ENCODE results near the gene DNAH14.
A peak's percentile ranks its signal among the peaks of the same experiment; 100 is the strongest.
"Not testable (repeated sequence)": the region's sequence is repeated elsewhere in the genome, so short reads cannot be mapped to it uniquely, and the experiment has no call there.

Gene DNAH14

DNA sequence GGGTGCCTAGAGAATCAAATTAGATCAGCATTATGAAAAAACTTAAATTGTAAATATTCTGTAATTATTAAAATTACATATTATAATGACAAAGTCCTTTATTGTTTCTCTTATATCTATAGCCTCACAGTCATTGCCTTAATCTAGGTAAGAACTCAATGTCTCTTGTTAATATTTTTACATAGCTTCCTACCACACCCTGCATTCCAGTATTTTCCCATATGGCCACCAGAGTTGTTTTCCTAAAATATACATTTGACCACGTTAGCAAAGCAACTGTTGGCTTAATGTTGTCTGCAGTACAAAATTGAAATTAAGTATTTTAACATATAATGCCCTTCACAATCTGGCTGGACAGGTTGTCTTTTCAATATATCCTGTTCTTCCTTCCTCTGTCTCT, 230.3 kb downstream of the DNAH14 start:
- DNase-seq: no peak

DNA sequence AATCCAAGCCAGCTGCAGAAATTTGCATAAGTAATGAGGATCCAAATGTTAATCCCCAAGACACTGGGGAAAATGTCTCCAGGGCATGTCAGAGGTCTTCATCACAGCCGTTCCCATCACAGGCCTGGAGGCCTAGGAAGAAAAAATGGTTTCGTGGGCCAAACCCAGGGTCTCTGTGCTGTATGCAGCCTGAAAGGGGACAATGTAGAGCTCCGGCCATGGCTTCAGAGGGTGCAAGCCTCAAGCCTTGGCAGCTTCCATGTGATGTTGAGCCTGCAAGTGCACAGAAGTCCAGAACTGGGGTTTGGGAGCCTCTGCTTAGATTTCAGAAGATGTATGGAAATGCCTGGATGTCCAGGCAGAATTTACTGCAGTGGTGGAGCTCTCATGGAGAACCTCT, 247.9 kb downstream of the DNAH14 start:
- DNase-seq: not testable (repeated sequence)

DNA sequence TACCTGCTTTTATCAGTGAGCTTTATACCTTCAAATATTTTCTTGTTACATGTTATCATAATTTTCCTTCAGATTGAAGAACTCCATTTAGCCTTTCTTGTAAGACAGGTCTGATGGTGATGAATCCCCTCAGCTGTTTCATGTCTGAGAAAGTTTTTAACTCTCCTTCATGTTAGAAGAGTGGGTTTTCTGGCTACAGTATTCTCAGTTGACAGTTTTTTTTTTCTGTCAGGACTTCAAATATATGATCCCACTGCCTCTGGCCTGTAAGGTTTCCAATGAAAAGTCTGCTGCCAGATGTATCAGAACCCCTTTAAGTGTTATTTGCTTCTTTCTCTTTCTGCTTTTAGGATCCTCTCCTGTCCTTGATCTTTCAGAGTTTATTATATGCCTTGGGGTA, 250.2 kb downstream of the DNAH14 start:
- no peak for DNase-seq

DNA sequence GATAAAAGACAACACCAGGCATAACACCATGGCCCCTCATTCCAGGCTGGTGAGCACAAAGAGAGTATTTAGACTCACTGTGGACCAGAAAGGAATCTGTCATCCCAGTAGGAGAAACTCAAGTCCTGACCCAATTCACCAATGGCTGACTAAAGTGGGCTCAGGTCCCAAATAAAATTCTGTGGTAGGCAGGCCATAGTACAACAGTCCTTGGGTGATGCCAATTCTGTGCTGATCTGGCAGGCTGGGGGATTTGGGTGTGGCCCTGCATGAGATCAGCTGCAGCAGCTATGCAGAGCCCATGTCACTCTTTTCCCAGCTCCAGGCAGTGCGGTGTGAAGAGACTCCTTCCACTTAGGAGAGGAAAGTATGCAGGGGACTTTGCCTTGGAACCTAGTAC, 253.2 kb downstream of the DNAH14 start:
- no peak for DNase-seq

DNA sequence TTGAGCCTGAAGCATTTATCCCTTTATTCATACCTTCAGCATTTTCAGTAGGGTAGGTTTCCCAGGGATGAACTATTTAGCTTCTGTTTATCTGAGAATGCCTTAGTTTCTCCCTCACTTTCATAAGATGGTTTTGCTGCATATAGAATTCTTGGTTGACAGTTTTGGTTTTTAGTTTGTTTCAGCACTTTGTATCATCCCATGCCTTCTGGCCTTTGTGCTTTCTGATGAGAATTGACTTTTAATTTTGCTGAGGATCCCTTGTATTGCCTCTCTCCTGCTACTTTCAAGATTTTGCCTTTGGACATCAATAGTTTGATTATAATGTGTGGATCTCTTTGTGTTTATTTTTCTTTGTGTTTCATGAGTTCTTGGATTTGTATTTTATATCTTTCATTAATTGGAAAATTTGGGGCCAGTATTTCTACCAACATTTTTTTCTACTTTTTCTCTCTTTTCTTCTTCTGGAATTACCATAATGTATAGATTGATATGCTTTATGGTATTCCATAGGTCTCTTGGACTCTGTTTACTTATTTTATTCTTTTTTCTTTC, 261.8 kb downstream of the DNAH14 start:
- DNase-seq: no peak

DNA sequence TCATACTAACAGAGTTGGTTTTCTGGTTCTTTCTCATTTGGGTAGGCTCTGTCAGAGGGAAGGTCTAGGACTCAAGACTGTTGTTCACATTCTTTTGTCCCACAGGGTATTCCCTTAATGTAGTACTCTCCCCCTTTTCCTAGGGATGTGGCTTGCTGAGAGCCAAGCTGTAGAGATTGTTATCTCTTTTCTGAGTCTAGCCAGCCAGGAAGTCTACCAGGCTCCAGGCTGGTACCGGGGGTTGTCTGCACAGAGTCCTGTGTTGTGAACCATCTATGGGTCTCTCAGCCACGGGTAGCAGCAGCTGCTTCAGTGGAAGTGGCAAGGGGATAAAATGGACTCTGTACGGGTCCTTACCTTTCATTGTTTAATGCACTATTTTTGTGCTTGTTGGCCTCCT, 272.0 kb downstream of the DNAH14 start:
- DNase-seq: no peak

DNA sequence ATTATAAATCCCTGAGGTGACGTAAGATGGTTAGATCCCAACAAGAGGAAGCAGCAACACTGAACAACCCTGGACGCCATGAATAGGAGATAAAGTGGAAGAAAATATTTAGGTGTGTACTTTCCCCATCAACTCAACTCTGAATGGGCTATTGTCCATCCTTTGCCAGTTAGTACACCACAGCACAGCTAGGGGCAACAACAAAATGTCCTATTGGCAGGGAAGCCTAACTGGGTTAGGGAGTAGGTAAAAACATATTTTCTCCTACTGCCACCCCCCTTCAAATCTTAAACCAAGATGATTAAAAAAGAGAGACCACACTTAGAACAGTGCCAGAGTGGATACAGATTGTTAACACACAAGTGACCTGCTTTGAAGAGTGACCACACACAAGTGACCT, 278.3 kb downstream of the DNAH14 start:
- DNase-seq: no peak

DNA sequence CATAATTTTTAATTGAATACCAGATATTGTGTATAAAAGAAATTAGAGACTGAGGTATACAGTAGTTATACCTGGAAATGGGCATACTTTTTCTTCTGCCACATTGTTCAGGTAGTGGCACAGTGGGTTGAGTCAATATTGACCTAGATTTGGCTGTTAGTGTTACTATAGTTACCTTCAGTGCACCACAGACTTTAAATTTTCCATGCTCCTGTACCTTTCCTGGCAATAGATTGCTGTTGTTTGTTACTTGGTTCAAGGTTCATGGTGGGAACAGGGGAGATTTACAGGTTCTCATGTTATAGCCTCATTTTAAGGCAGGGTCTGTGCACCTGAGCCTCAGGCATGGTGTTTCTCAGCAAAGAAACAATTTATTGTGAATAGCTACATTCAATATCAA, 279.7 kb downstream of the DNAH14 start:
- no peak for DNase-seq

DNA sequence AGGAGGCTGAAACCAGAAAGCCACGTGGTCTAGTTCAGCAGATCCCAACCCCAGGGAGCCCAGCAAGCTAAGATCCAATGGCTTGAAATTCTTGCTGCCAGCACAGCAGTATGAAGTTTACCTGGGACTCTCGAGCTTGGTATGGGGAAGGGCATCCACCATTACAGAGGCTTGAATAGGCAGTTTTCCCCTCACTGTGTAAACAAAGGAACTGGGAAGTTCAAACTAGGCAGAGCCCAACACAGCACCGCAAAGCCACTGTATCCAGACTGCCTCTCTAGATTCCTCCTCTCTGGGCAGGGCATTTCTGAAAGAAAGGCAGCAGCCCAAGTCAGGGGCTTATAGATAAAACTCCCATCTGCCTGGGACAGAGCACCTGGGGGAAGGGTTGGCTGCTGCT, 280.7 kb downstream of the DNAH14 start:
- not testable (repeated sequence) for DNase-seq

DNA sequence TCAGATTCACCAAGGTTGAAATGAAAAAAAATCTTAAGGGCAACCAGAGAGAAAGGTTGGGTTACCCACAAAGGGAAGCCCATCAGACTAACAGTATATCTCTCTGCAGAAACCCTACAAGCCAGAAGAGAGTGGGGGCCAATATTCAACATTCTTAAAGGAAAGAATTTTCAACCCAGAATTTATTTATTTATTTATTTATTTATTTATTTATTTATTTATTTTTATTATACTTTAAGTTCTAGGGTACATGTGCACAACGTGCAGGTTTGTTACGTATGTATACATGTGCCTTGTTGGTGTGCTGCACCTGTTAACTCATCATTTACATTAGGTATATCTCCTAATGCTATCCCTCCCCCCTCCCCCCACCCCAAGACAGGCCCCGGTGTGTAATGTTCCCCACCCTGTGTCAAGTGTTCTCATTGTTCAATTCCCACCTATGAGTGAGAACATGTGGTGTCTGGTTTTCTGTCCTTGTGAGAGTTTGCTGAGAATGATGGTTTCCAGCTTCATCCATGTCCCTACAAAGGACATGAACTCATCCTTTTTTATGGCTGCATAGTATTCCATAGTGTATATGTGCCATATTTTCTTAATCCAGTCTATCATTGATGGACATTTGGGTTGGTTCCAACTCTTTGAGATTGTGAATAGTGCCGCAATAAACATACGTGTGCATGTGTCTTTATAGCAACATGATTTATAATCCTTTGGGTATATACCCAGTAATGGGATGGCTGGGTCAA, 282.4 kb downstream of the DNAH14 start:
- DNase-seq: not testable (repeated sequence)

DNA sequence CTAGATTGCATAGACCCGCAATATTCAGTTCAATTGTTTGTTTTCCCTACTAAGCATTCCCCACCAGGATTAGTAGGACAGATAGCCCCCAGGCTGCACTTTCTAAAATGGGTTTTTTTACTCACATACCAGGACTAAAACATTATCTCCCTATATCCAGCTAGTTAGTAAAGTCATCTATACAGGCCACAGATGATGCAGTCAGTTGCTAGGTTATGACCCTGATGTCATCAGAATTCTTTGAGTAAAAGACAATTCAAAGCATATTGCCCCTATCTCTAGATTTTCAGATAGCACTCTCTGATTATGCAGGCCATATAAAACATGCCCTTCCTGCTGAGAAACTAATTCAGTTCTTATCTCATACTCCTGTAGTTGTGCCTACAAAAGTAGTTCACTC, 294.8 kb downstream of the DNAH14 start:
- DNase-seq: no peak

DNA sequence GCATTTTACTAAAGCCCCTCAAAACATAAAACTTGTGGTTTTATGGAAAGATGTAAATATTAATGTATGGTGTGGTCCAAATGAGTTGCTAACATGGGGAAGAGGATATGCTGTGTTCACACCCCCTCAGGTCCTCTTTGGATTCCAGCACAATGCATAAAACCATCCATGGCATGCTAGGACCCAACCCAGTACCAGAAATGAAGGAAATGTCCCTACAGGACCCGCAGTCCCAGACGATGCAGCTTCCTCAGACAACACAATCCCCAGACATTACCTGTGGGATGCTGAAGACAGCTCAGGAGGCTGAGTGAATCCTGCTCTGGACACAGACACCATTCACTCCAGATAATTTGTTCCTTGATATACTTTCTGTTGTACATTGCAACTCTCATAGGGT, 296.2 kb downstream of the DNAH14 start:
- no peak for DNase-seq

DNA sequence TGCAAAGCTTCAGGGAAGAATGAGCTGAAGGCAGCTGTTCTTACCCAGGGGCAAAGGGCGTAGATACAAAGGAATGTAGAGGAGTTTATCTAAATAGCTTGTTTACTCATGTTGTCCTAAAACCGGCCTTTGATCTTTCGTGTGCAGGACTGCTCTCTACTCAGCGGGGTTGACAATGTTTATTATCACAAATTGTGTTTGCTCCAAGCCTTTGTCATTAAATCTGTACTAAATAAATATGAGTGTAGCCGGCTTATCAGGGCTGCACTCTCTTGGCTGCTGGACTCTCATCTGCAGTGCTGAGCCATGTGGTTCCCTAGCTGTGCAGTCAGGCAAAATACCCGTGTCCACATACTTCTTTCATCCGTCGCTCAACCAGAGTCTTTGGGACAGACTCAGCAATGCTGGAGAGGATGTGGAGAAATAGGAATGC, 299.4 kb downstream of the DNAH14 start:
- no peak for DNase-seq

DNA sequence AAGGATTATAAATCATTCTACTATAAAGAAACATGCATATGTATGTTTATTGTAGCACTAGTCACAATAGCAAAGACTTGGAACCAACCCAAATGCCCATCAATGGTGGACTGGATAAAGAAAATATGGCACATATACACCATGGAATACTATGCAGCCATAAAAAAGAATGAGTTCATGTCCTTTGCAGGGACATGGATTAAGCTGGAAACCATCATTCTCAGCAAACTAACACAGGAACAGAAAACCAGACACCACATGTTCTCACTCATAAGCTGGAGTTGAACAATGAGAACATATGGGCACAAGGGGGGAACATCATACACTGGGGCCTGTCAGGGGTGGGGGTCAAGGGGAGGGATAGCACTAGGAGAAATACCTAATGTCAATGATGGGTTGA, 300.0 kb downstream of the DNAH14 start:
- not testable (repeated sequence) for DNase-seq

DNA sequence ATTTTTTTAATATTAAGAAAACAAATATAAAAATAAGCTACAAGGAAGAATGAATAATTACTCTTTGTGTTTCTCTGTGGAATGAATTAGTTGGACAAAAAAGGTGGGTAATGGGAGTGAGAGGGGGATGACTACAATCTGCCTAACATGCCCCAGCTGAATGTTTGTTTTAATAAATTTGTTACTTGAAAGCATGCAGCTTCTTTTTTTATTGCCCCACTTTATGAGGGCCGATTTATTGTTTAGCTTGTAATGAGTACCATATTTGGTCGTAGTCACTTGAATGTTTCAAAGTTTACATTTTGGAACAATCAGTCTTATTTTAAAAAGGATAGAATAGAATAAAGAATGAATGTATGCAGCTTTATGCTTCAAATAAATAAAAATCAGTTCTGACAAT, 301.0 kb downstream of the DNAH14 start:
- DNase-seq: no peak

DNA sequence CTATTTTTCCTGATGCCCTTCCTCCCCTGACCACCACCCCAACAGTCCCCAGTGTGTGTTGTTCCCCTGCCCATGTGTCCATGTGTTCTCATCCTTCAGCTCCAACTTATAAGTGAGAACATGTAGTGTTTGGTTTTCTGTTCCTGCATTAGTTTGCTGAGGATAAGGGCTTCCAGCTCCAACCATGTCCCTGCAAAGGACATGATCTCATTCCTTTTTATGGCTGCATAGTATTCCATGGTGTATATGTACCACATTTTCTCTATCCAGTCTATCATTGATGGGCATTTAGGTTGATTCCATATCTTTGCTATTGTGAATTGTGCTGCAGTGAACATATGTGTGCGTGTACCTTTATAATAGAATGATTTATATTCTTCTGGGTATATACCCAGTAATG, 303.5 kb downstream of the DNAH14 start:
- not testable (repeated sequence) for DNase-seq

DNA sequence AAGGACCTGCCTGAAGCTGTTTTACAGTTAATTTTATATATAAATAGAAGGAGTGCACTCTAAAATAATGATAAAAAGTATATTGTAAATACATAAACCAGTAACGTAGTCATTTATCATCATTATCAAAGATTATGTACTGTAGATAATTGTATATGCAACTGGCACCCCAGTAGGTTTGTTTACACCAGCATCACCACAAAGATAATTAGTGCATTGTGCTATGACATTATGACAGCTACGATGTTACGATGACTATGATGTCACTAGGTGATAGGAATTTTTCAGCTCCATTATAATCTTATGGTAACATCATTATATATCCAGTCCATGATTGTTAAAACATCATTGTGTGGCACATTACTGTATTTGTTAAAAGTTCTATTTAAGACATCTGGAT, 313.1 kb downstream of the DNAH14 start:
- no peak for DNase-seq

DNA sequence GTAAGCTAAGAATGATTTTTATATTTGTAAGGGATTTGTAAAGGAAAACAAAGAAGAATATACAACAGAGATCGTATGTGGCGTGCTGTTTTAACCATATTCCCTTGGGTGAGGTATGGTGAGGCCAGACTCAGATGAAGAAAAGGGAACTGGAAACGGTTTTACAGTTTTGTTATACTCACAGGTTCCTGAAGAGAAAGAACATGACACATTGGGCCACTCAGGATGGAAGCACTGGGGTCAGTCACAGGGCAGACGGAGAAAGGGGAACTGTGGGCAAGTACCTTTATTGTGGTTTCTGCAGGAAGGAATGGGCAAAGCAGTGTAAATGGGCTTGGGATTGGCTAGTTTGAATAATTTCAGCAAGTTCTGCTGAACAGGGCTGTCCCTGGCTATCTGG, 321.0 kb downstream of the DNAH14 start:
- DNase-seq: no peak

DNA sequence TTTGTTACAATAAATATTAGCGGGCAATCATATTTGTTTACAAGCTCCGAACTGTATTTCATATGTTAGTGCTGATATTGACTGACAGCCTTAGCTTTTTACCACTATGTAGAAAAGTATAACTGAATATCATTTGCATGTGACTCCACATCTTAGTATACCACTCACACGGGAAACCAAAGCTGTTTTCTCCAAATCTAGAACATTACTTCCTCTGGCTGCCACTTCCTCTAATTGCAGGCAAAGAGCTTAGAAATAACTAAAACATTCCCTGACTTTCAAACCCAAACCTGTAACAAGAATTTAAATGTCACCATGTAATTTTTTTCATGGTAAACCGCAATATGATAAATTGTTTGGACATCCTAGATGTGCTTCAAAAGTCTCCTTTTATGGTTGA, 323.7 kb downstream of the DNAH14 start:
- no peak for DNase-seq

DNA sequence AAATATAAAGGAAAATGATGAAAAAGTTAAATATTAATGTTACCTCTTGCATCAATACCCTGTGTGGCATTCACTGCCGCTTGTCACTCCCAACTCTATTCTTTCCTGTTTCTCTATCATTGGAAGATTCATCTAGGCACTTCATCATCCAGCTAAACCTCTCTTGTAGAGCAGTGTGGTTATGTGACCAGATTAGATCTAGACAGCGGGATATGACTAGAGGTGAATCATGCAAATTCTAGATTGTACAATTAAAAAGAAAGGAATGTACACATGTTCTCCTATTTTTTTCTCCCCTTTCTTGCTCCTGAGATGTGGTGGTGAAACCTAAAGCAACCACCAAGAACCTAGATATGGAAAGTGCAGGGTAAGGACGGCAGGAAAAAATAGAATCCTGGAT, 324.3 kb downstream of the DNAH14 start:
- DNase-seq: peak; percentile 58

DNA sequence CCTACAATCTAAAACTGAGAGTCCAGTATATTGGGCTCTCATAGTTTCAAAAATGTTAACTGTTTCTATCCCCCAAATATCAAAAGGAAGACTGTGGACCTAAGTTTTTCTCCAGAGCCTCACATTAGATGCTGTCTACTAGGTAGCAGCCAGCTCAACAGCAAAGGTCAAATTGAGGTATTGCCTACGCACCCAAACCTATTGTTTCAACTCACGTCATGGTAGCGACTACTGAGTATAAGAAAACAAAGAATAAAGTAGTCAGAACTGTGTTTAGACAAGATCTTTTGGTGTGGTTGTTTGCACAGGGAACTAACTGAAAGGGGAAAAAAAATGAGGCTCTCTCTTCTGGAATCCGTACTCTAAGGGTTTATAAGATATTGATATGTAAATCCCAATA, 325.2 kb downstream of the DNAH14 start:
- no peak for DNase-seq

DNA sequence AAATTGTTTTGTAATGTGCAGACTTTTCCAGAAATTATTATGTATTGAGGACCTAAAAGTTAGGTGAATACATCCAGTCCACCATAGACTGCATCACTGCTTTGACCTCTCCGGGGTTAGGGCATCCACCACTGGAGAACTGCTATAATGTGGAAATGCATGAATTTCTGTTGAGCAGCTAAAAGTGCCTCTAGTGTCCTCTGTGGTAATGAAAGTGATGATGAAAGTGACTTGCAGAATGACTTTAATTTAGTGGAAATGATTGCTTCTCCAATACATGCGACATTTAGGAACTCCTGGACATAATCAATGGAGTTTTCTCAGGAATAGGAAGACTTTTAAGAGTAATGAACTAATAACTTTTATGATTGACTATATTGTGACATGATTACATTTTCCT, 327.6 kb downstream of the DNAH14 start:
- no peak for DNase-seq

DNA sequence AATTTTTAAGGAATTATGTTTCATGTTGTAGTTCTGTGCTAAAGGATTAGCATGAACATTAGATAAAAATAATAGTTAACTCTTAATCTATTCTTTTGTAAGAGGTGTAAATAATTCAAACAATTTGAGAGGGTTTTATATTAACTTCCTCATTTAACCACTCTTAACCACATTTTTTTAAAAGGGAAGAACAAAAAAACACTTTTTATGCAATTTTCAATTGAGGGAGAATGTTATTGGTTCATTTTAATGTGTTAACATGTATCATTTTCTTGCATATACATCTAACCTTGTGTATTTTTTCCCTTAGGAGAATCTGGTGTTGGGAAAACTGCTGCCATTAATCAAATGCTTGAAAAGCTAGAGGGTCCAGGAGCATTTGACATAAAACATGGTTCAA, 329.3 kb downstream of the DNAH14 start:
- no peak for DNase-seq

DNA sequence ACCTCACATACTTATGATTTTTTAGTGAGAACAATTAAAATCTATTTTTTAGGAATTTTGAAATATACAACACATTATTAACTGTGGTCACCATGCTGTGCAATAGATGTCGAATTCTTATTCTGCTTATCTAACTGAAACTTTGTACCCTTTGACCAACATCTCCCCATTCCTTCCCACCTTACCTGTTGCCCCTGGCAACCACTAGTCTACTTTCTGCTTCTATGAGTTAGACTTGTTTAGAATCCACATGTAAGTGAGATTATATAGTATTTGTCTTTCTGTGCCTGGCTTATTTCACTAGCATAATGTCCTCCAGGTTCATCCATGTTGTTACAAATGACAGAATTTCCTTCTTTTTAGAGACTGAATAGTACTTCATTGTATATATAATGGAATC, 330.1 kb downstream of the DNAH14 start:
- no peak for DNase-seq

DNA sequence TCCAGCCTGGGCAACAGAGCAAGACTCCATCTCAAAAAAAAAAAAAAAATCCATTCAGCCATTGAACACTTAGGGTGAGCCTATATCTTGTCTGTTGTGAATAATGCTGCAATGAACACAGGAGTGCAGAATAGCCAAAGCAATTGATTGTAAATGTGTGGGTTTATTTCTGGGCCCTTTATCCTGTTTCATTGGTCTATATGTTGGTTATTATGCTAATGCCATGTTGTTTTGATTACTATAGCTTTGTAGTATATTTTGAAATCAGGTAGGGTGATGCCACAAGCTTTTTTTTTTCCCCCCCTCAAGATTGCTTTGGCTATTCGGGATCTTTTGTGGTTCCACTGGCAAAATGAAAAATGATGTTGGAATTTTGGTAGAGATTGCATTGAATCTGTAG, 330.8 kb downstream of the DNAH14 start:
- no peak for DNase-seq

All from NCI-H226 (cell line).